ENCODE measurements around the gene WDR45B.

DNA sequence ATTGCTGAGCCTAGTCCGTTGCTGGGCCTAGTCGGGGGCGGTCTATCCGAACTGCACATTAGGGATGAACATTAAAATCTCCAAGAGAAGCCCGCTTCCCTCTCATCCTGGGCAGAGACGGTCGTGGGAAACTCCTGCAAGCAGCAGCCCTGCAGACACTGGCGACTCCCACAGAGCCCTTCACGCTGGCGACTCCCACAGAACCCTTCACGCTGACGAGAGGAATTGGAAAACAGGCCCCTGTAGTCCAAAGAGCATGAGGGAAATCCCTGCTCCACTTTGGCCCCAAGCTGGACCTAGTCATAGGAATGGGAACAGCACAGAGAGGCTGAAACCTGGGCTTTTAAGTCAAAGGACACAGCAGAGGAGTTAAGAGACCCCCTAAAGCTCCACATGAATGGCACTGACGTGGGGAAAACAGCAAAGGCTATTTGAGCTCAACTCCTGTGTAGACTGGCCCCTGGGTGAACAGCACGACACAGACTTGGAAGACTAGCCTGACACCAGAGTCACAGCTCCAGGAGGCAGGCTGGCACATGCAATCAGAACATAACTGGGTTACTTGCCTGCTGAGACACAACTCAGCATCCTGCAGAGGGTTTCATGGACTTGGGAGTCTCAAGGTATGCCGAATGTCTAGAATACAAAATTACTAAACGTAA is 42.2 kb downstream of the WDR45B start:
- no peak for TF ChIP-seq TCF12 (IDR thresholded peaks at IDR 0.05; ENCODE audit: low read depth)
- no peak for TF ChIP-seq EP300 (IDR thresholded peaks at IDR 0.05; ENCODE audit: borderline replicate concordance)

All from Ishikawa (cell line).